ENCODE results near the gene SRPK2. TPM values are rescaled to one million over a fixed set of nuclear protein-coding genes. Genes with fewer than 3 reads are reported as not detected.
"Not testable (repeated sequence)": the region's sequence is repeated elsewhere in the genome, so short reads cannot be mapped to it uniquely, and the experiment has no call there.

The SRPK2 gene
- total RNA-seq, 1 experiment from 2014 or later: 21.6 TPM

DNA sequence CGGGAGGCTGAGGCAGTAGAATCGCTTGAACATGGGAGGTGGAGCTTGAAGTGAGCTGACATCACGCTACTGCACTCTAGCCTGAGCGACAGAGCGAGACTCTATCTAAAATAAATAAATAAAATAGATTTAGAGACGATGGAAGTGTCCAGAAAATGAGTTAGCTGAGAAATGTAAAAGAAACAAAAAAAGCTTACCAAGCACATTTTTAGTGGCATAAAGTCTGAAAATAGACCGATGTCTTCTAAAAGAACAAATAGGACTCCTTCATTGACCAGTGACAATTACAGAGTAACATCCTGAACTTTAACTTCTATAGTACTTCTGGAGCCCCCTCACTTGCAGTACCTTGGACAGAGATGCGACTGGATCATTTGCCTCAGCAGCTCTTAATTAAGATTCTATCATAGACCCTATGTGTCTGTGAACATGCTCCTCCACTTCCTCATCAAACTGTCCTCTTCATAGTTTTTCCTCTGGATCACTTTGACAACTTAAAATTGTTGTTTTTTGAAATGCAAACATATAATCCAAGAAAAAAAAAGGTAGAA is 25.2 kb upstream of the SRPK2 start:
- TF ChIP-seq EZH2 (IDR thresholded peaks at IDR 0.05; ENCODE audit: low read length, unreplicated experiment): no peak
- TF ChIP-seq, protein P1, sequence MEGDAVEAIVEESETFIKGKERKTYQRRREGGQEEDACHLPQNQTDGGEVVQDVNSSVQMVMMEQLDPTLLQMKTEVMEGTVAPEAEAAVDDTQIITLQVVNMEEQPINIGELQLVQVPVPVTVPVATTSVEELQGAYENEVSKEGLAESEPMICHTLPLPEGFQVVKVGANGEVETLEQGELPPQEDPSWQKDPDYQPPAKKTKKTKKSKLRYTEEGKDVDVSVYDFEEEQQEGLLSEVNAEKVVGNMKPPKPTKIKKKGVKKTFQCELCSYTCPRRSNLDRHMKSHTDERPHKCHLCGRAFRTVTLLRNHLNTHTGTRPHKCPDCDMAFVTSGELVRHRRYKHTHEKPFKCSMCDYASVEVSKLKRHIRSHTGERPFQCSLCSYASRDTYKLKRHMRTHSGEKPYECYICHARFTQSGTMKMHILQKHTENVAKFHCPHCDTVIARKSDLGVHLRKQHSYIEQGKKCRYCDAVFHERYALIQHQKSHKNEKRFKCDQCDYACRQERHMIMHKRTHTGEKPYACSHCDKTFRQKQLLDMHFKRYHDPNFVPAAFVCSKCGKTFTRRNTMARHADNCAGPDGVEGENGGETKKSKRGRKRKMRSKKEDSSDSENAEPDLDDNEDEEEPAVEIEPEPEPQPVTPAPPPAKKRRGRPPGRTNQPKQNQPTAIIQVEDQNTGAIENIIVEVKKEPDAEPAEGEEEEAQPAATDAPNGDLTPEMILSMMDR (conservative IDR thresholded peaks at IDR 0.05; ENCODE audit: low read depth, low read length): no peak
- TF ChIP-seq EZH2phosphoT487 (IDR thresholded peaks at IDR 0.05; ENCODE audit: borderline replicate concordance, low read length): no peak
- no TSS peak for BruUV-seq (replicated peaks)
- Histone ChIP-seq H3K9me3 (ENCODE audit: low read length) (no peaks in the 10 kb centered on the region), H3K36me3 (ENCODE audit: low read depth, low read length) (no peaks in the 10 kb centered on the region), H4K20me1 (ENCODE audit: low read length) (no peaks in the 10 kb centered on the region), H3K4me3 (ENCODE audit: low read length) (no peak overlapping the region), H3K9me2 (replicated peaks; ENCODE audit: low read length) (no peaks in the 10 kb centered on the region), H3K4me2 (ENCODE audit: low read length) (no peak overlapping the region), H3K27me3 (ENCODE audit: low read length) (no peaks in the 10 kb centered on the region), H3K9ac (ENCODE audit: low read length) (no peak overlapping the region), H3F3A (ENCODE audit: low read length, unreplicated experiment) (no peaks in the 10 kb centered on the region), H3K27ac (ENCODE audit: low read length) (no peak overlapping the region), H3K4me1 (ENCODE audit: insufficient read depth, low read length) (no peaks in the 10 kb centered on the region), H2AFZ (ENCODE audit: low read length) (no peak overlapping the region), H3K79me2 (ENCODE audit: low read length) (no peaks in the 10 kb centered on the region)
- CTCF ChIA-PET: no interaction called here
- DNase-seq (no peak), ATAC-seq (no peak)
- intact Hi-C loops (cut with micrococcal nuclease): no loop called here
- POLR2A ChIA-PET (ENCODE audit: unreplicated experiment): no interaction called here

DNA sequence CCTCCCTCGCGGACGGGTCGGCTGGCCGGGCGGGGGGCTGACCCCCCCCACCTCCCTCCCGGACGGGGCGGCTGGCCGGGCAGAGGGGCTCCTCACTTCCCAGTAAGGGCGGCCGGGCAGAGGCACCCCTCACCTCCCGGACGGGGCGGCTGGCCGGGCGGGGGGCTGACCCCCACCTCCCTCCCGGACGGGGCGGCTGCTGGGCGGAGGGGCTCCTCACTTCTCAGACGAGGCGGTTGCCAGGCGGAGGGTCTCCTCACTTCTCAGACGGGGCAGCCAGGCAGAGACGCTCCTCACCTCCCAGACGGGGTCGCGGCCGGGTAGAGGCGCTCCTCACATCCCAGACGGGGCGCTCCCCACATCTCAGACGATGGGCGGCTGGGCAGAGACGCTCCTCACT is 22.1 kb upstream of the SRPK2 start:
- H3K9me2 ChIP-seq (replicated peaks; ENCODE audit: low read length); H3K4me1 ChIP-seq (ENCODE audit: insufficient read depth, low read length); H3F3A ChIP-seq (ENCODE audit: low read length, unreplicated experiment); H3K27ac ChIP-seq (ENCODE audit: low read length); H3K4me2 ChIP-seq (ENCODE audit: low read length); ATAC-seq; POLR2A ChIA-PET (ENCODE audit: unreplicated experiment); intact Hi-C loops (cut with micrococcal nuclease); H4K20me1 ChIP-seq (ENCODE audit: low read length); H3K36me3 ChIP-seq (ENCODE audit: low read depth, low read length); H2AFZ ChIP-seq (ENCODE audit: low read length); H3K9me3 ChIP-seq (ENCODE audit: low read length); H3K27me3 ChIP-seq (ENCODE audit: low read length); DNase-seq; H3K4me3 ChIP-seq (ENCODE audit: low read length); CTCF ChIA-PET; BruUV-seq (replicated peaks); H3K9ac ChIP-seq (ENCODE audit: low read length); H3K79me2 ChIP-seq (ENCODE audit: low read length): not testable (repeated sequence)

- H3K79me2 ChIP-seq (ENCODE audit: low read length); H4K20me1 ChIP-seq (ENCODE audit: low read length); H2AFZ ChIP-seq (ENCODE audit: low read length); DNase-seq; H3K4me3 ChIP-seq (ENCODE audit: low read length); H3K9ac ChIP-seq (ENCODE audit: low read length); H3K27ac ChIP-seq (ENCODE audit: low read length); H3K9me3 ChIP-seq (ENCODE audit: low read length); H3K9me2 ChIP-seq (replicated peaks; ENCODE audit: low read length); H3F3A ChIP-seq (ENCODE audit: low read length, unreplicated experiment); H3K4me2 ChIP-seq (ENCODE audit: low read length); POLR2A ChIA-PET (ENCODE audit: unreplicated experiment); H3K36me3 ChIP-seq (ENCODE audit: low read depth, low read length); H3K4me1 ChIP-seq (ENCODE audit: insufficient read depth, low read length); ATAC-seq; intact Hi-C loops (cut with micrococcal nuclease); BruUV-seq (replicated peaks); H3K27me3 ChIP-seq (ENCODE audit: low read length): not testable (repeated sequence)
- CTCF ChIA-PET: interaction anchor here (1.0 kb wide), 1 partner anchor 20 kb away, joined by 3 read pairs; no protein-coding TSS in a partner anchor
These were observed 21.1 kb upstream of the SRPK2 start for GRCh38 chr7:105409775-105410174.

Measured in PC-3 (cell line).